Measurements from ENCODE around the gene HSCB.
"Not testable (repeated sequence)": the region's sequence is repeated elsewhere in the genome, so short reads cannot be mapped to it uniquely, and the experiment has no call there.

HSCB gene

GRCh38 chr22:28792491-28793383, 50.9 kb downstream of the HSCB start:
- DNase-seq = peak; percentile 78

- peak; percentile 32 for DNase-seq
These were observed 52.2 kb downstream of the HSCB start for GRCh38 chr22:28793976-28794584.

GRCh38 chr22:28795071-28795693, 53.3 kb downstream of the HSCB start:
- peak; percentile 25 for DNase-seq

- DNase-seq = peak; percentile 10
These were observed 54.4 kb downstream of the HSCB start for GRCh38 chr22:28795932-28796856.

- peak; percentile 49 for DNase-seq
These were observed 57.2 kb downstream of the HSCB start for GRCh38 chr22:28798810-28799605.

- DNase-seq = peak; percentile 47
These were observed 57.9 kb downstream of the HSCB start for GRCh38 chr22:28799606-28800307.

GRCh38 chr22:28800308-28801041, 58.6 kb downstream of the HSCB start, which contains the start of gene XBP1:
Gene XBP1 (minus strand): TSS chr22:28800569.
- peak; percentile 92 for DNase-seq

- peak; percentile 82 for DNase-seq
These were observed 60.2 kb downstream of the HSCB start for GRCh38 chr22:28801845-28802594.

- DNase-seq = peak; percentile 57
These were observed 60.8 kb downstream of the HSCB start for GRCh38 chr22:28802595-28803123.

GRCh38 chr22:28805426-28805825, 63.6 kb downstream of the HSCB start:
- DNase-seq = not testable (repeated sequence)

Data from DMS53 (cell line).